Colonic mucosa (tissue), 4 donors: ENCODE data around the gene CACNG6. TPM values are rescaled to one million over a fixed set of nuclear protein-coding genes. Genes with fewer than 3 reads are reported as not detected.

ENCODE experiments used
- DNase-seq: peaks from one replicate; pipeline ENCODE4 v3.0.0-alpha.2; 2020
- H3K27ac ChIP-seq: fragments of 200-600 bp; one replicate; pipeline ENCODE4 v1.8.0; 2021
- H3K27me3 ChIP-seq: fragments of 200-600 bp; one replicate; pipeline ENCODE4 v1.8.0; 2021
- H3K36me3 ChIP-seq: fragments of 200-600 bp; one replicate; pipeline ENCODE4 v1.8.0; 2021
- H3K4me1 ChIP-seq: fragments of 200-600 bp; one replicate; pipeline ENCODE4 v1.8.0; 2021; ENCODE audit warnings: mild to moderate bottlenecking
- H3K4me3 ChIP-seq: fragments of 200-600 bp; one replicate; pipeline ENCODE4 v1.8.0; 2021
- H3K9ac ChIP-seq, 2 donors: one replicate each; pipeline ENCODE4 v1.7.0; 2013; ENCODE audit warnings: control low read depth in 2 of 2, low read depth in 2 of 2, low read length in 2 of 2
- H3K9me3 ChIP-seq: fragments of 200-600 bp; one replicate; pipeline ENCODE4 v1.8.0; 2021
- CTCF ChIP-seq: fragments of 200-600 bp; IDR thresholded peaks from one replicate; pipeline ENCODE4 v1.8.0; 2022; ENCODE audit warnings: antibody characterized with exemption, mild to moderate bottlenecking
- intact Hi-C: fragments of 100-400 bp; cut with DNase I; formaldehyde crosslinking; loops from one replicate; pipeline ENCODE4 v1.14.1; 2022
- total RNA-seq, 2 donors: library from RNA; stranded (reverse); fragmentation: NEBNext Ultra II Directional in 1 of 2; extraction: Animal tissue kit (Norgen Biotek cat#: 25700) in 1 of 2; gene quantifications; one replicate each; pipeline ENCODE4 v1.2.1, GENCODE V29; 2021
- donor health status: healthy.
- donor health status: DM: no; HTN: no; CAD: no.
- donor health status: DM: no; HTN: no; CAD: no.

The CACNG6 gene
- total RNA-seq, 2 donors from 2014 or later, result not detected

- intact Hi-C loops, result no loop called here
- H3K9ac ChIP-seq, result no peak overlapping the region
Observed at GRCh38 chr19:53981376-53981951, 10.0 kb upstream of the CACNG6 start.

GRCh38 chr19:53982001-53982451 lies 9.4 kb upstream of the CACNG6 start:
- H3K9me3 ChIP-seq, result no peaks in the 10 kb centered on the region
- H3K27me3 ChIP-seq, result peaks cover 43% of the 10 kb centered on the region
- no peak overlapping the region for H3K9ac ChIP-seq
- no peak overlapping the region for H3K4me3 ChIP-seq
- H3K27ac ChIP-seq, result no peak overlapping the region
- no peak for TF ChIP-seq CTCF
- no peaks in the 10 kb centered on the region for H3K36me3 ChIP-seq
- no peaks in the 10 kb centered on the region for H3K4me1 ChIP-seq
- no peak for DNase-seq
- intact Hi-C loops, result no loop called here

More at GRCh38 chr19:53981376-53981951, 10.0 kb upstream of the CACNG6 start:
- Histone ChIP-seq H3K36me3 (no peaks in the 10 kb centered on the region), H3K27me3 (peaks cover 43% of the 10 kb centered on the region), H3K27ac (no peak overlapping the region), H3K9me3 (no peaks in the 10 kb centered on the region), H3K4me1 (no peaks in the 10 kb centered on the region), H3K4me3 (no peak overlapping the region)
- no peak for DNase-seq
- no peak for TF ChIP-seq CTCF

- no peak overlapping the region for H3K4me3 ChIP-seq
- TF ChIP-seq CTCF, result no peak
Observed at GRCh38 chr19:53982611-53983010, 8.8 kb upstream of the CACNG6 start.

GRCh38 chr19:53983457-53984289 lies 7.8 kb upstream of the CACNG6 start:
- no peaks in the 10 kb centered on the region for H3K36me3 ChIP-seq
- no peak overlapping the region for H3K9ac ChIP-seq
- no peak overlapping the region for H3K4me3 ChIP-seq
- no peaks in the 10 kb centered on the region for H3K9me3 ChIP-seq
- no peak for TF ChIP-seq CTCF
- no peaks in the 10 kb centered on the region for H3K4me1 ChIP-seq
- no peak overlapping the region for H3K27ac ChIP-seq
- peaks cover 36% of the 10 kb centered on the region for H3K27me3 ChIP-seq
- no peak for DNase-seq
- intact Hi-C loops, result no loop called here

More at GRCh38 chr19:53982611-53983010, 8.8 kb upstream of the CACNG6 start:
- intact Hi-C loops, result no loop called here
- Histone ChIP-seq H3K4me1 (no peaks in the 10 kb centered on the region), H3K27me3 (peaks cover 43% of the 10 kb centered on the region), H3K36me3 (no peaks in the 10 kb centered on the region), H3K27ac (no peak overlapping the region), H3K9ac (no peak overlapping the region), H3K9me3 (no peaks in the 10 kb centered on the region)
- DNase-seq, result peak; percentile 34

GRCh38 chr19:53985863-53986262 lies 5.6 kb upstream of the CACNG6 start:
- Histone ChIP-seq H3K36me3 (no peaks in the 10 kb centered on the region), H3K9me3 (no peaks in the 10 kb centered on the region), H3K4me1 (no peaks in the 10 kb centered on the region), H3K27ac (no peak overlapping the region), H3K9ac (no peak overlapping the region), H3K27me3 (peaks cover 24% of the 10 kb centered on the region), H3K4me3 (no peak overlapping the region)
- no peak for DNase-seq
- TF ChIP-seq CTCF, result no peak
- intact Hi-C loops, result no loop called here
